HUES48 (cell line): ENCODE data around the gene SEMA3F.

Source experiments
- H3K27ac ChIP-seq: one replicate; pipeline ENCODE4 v1.7.0; 2013; ENCODE audit warnings: low read depth, low read length, inconsistent platforms
- H3K27me3 ChIP-seq: 2 replicates; pipeline ENCODE4 v1.6.1; 2013; ENCODE audit warnings: mild to moderate bottlenecking, low read length; ENCODE audit not compliant: control insufficient read depth, insufficient read depth
- H3K36me3 ChIP-seq: 2 replicates; pipeline ENCODE4 v1.6.1; 2013; ENCODE audit warnings: low read length; ENCODE audit not compliant: control insufficient read depth, insufficient read depth
- H3K4me1 ChIP-seq: 2 replicates; pipeline ENCODE4 v1.6.1; 2013; ENCODE audit warnings: mild to moderate bottlenecking, low read length; ENCODE audit not compliant: control insufficient read depth, insufficient read depth
- H3K4me3 ChIP-seq: 2 replicates; pipeline ENCODE4 v1.5.1; 2013; ENCODE audit warnings: mild to moderate bottlenecking, low read depth, low read length
- H3K9ac ChIP-seq: 2 replicates; pipeline ENCODE4 v1.6.1; 2013; ENCODE audit warnings: mild to moderate bottlenecking, low read depth, low read length, moderate library complexity
- H3K9me3 ChIP-seq: 2 replicates; pipeline ENCODE4 v1.6.1; 2013; ENCODE audit warnings: low read length; ENCODE audit not compliant: control insufficient read depth, insufficient read depth

Gene SEMA3F

GRCh38 chr3:50147447-50147846 is 7.7 kb upstream of the SEMA3F start:
- H3K4me1 ChIP-seq: peaks cover 10% of the 10 kb centered on the region
- no peaks in the 10 kb centered on the region for H3K36me3 ChIP-seq
- H3K9me3 ChIP-seq: no peaks in the 10 kb centered on the region
- H3K4me3 ChIP-seq: no peak overlapping the region
- H3K27me3 ChIP-seq: no peaks in the 10 kb centered on the region
- H3K9ac ChIP-seq: no peak overlapping the region
- no peak overlapping the region for H3K27ac ChIP-seq

- peaks cover 10% of the 10 kb centered on the region for H3K4me1 ChIP-seq
- H3K4me3 ChIP-seq: no peak overlapping the region
- peaks cover under 1% of the 10 kb centered on the region; the same call in 1 of the 2 replicates for H3K27me3 ChIP-seq
- H3K9ac ChIP-seq: no peak overlapping the region
- no peaks in the 10 kb centered on the region for H3K9me3 ChIP-seq
- H3K36me3 ChIP-seq: no peaks in the 10 kb centered on the region
- no peak overlapping the region for H3K27ac ChIP-seq
Measured at GRCh38 chr3:50147861-50148260, 7.3 kb upstream of the SEMA3F start.

- peaks cover 10% of the 10 kb centered on the region for H3K4me1 ChIP-seq
- no peaks in the 10 kb centered on the region for H3K9me3 ChIP-seq
- no peak overlapping the region for H3K27ac ChIP-seq
- H3K4me3 ChIP-seq: no peak overlapping the region
- no peak overlapping the region for H3K9ac ChIP-seq
- H3K27me3 ChIP-seq: peaks cover 15% of the 10 kb centered on the region
- H3K36me3 ChIP-seq: no peaks in the 10 kb centered on the region
Measured at GRCh38 chr3:50150404-50150750, 4.7 kb upstream of the SEMA3F start.

- Histone ChIP-seq H3K27ac (no peak overlapping the region), H3K4me1 (peaks cover 10% of the 10 kb centered on the region)
Measured at GRCh38 chr3:50150863-50151686, 4.0 kb upstream of the SEMA3F start.

GRCh38 chr3:50151728-50152127 is 3.4 kb upstream of the SEMA3F start:
- Histone ChIP-seq H3K9ac (no peak overlapping the region), H3K4me1 (peaks cover 16% of the 10 kb centered on the region), H3K4me3 (no peak overlapping the region), H3K36me3 (no peaks in the 10 kb centered on the region), H3K27me3 (peaks cover 27% of the 10 kb centered on the region), H3K27ac (no peak overlapping the region), H3K9me3 (no peaks in the 10 kb centered on the region)

More at GRCh38 chr3:50150863-50151686, 4.0 kb upstream of the SEMA3F start:
- Histone ChIP-seq H3K4me3 (no peak overlapping the region), H3K9ac (no peak overlapping the region), H3K9me3 (no peaks in the 10 kb centered on the region), H3K27me3 (peaks cover 22% of the 10 kb centered on the region), H3K36me3 (no peaks in the 10 kb centered on the region)

- H3K36me3 ChIP-seq: no peaks in the 10 kb centered on the region; the same call in 1 of the 2 replicates
- H3K4me3 ChIP-seq: peak overlapping the region; percentile 61
- no peak overlapping the region for H3K27ac ChIP-seq
- H3K9ac ChIP-seq: no peak overlapping the region
- peaks cover 27% of the 10 kb centered on the region for H3K27me3 ChIP-seq
- H3K9me3 ChIP-seq: no peaks in the 10 kb centered on the region
- H3K4me1 ChIP-seq: peaks cover 36% of the 10 kb centered on the region
Measured at GRCh38 chr3:50153782-50154475, 1.2 kb upstream of the SEMA3F start.

- Histone ChIP-seq H3K9ac (no peak overlapping the region), H3K9me3 (no peaks in the 10 kb centered on the region), H3K4me1 (peaks cover 39% of the 10 kb centered on the region)
Measured at GRCh38 chr3:50154476-50154839, 666 bp upstream of the SEMA3F start.

GRCh38 chr3:50155491-50155878 is 361 bp downstream of the SEMA3F start:
- H3K9me3 ChIP-seq: no peaks in the 10 kb centered on the region
- no peak overlapping the region for H3K9ac ChIP-seq
- peak overlapping the region; percentile 82 for H3K4me3 ChIP-seq
- peaks cover 15% of the 10 kb centered on the region for H3K36me3 ChIP-seq
- no peak overlapping the region for H3K27ac ChIP-seq
- peaks cover 27% of the 10 kb centered on the region for H3K27me3 ChIP-seq
- H3K4me1 ChIP-seq: peaks cover 39% of the 10 kb centered on the region

More at GRCh38 chr3:50154476-50154839, 666 bp upstream of the SEMA3F start:
- peaks cover 27% of the 10 kb centered on the region for H3K27me3 ChIP-seq
- no peak overlapping the region for H3K27ac ChIP-seq
- H3K4me3 ChIP-seq: peak overlapping the region; percentile 61
- peaks cover 5% of the 10 kb centered on the region for H3K36me3 ChIP-seq

- Histone ChIP-seq H3K27me3 (peaks cover 27% of the 10 kb centered on the region), H3K9me3 (no peaks in the 10 kb centered on the region), H3K36me3 (peaks cover 16% of the 10 kb centered on the region), H3K27ac (no peak overlapping the region), H3K4me3 (peak overlapping the region; percentile 82), H3K4me1 (peaks cover 39% of the 10 kb centered on the region), H3K9ac (no peak overlapping the region)
Measured at GRCh38 chr3:50155891-50156290, 767 bp downstream of the SEMA3F start.

- H3K9ac ChIP-seq: peak overlapping the region; percentile 10; the same call in 1 of the 2 replicates
- H3K27me3 ChIP-seq: peaks cover 27% of the 10 kb centered on the region
- peaks cover 24% of the 10 kb centered on the region for H3K36me3 ChIP-seq
- peak overlapping the region; percentile 82 for H3K4me3 ChIP-seq
- H3K27ac ChIP-seq: no peak overlapping the region
- no peaks in the 10 kb centered on the region for H3K9me3 ChIP-seq
- H3K4me1 ChIP-seq: peaks cover 31% of the 10 kb centered on the region; the same call in 1 of the 2 replicates
Measured at GRCh38 chr3:50156549-50157493, 1.7 kb downstream of the SEMA3F start.
